ENCODE results near the gene ZNF155. TPM values are rescaled to one million over a fixed set of nuclear protein-coding genes. Genes with fewer than 3 reads are reported as not detected.

The ZNF155 gene
- total RNA-seq, 1 donor from 2014 or later, result 10.3 TPM

GRCh38 chr19:44007473-44007872 is 23.5 kb downstream of the ZNF155 start:
- H3K27me3 Mint-ChIP-seq, result no peaks in the 10 kb centered on the region
- H3K4me1 Mint-ChIP-seq (ENCODE audit: unreplicated experiment), result peaks cover 10% of the 10 kb centered on the region
- TF ChIP-seq CTCF (conservative IDR thresholded peaks at IDR 0.05), result no peak
- no peak overlapping the region for H3K27ac Mint-ChIP-seq
- no peak overlapping the region for H3K4me3 Mint-ChIP-seq
- no peak for DNase-seq (ENCODE audit: extremely low spot score, unreplicated experiment)
- H3K9me3 Mint-ChIP-seq, result peaks cover 21% of the 10 kb centered on the region
- peaks cover 62% of the 10 kb centered on the region for H3K36me3 Mint-ChIP-seq

DNA sequence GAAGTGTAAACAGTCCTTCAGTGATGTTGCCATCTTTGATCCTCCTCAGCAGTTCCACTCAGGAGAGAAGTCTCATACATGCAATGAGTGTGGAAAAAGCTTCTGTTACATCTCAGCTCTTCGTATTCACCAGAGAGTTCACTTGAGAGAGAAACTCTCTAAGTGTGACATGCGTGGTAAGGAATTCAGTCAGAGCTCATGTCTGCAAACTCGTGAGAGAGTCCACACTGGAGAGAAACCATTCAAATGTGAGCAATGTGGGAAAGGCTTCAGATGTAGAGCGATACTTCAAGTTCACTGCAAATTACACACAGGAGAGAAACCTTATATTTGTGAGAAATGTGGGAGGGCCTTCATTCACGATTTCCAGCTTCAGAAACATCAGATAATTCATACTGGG is 26.5 kb downstream of the ZNF155 start:
- Mint-ChIP-seq H3K36me3 (peaks cover 67% of the 10 kb centered on the region), H3K9me3 (peaks cover 31% of the 10 kb centered on the region), H3K27ac (no peak overlapping the region), H3K27me3 (no peaks in the 10 kb centered on the region), H3K4me3 (no peak overlapping the region), H3K4me1 (ENCODE audit: unreplicated experiment) (no peaks in the 10 kb centered on the region)
- TF ChIP-seq CTCF (conservative IDR thresholded peaks at IDR 0.05), result no peak
- no peak for DNase-seq (ENCODE audit: extremely low spot score, unreplicated experiment)

GRCh38 chr19:44019498-44019897 is 35.5 kb downstream of the ZNF155 start:
- no peak overlapping the region for H3K27ac Mint-ChIP-seq
- no peak for TF ChIP-seq CTCF (conservative IDR thresholded peaks at IDR 0.05)
- peaks cover 6% of the 10 kb centered on the region for H3K9me3 Mint-ChIP-seq
- H3K27me3 Mint-ChIP-seq, result peaks cover 17% of the 10 kb centered on the region
- DNase-seq (ENCODE audit: extremely low spot score, unreplicated experiment), result no peak
- H3K4me1 Mint-ChIP-seq (ENCODE audit: unreplicated experiment), result peaks cover under 1% of the 10 kb centered on the region
- no peak overlapping the region for H3K4me3 Mint-ChIP-seq
- H3K36me3 Mint-ChIP-seq, result peaks cover under 1% of the 10 kb centered on the region

DNA sequence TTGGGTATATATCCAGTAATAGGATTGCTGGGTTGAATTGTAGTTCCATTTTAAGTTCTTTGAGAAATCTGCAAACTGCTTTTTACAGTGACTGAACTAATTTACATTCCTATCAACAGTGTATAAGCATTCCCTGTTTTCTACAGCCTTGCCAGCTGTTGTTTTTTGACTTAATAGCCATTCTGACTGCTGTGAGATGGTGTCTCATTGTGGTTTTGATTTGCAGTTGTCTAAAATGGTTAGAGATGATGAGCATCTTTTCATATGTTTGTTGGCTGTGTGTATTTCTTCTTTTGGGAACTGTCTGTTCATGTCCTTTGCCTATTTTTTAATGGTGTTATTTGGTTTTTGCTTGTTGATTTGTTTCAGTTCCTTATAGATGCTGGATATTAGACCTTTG is 37.2 kb downstream of the ZNF155 start:
- peaks cover 12% of the 10 kb centered on the region for H3K9me3 Mint-ChIP-seq

DNA sequence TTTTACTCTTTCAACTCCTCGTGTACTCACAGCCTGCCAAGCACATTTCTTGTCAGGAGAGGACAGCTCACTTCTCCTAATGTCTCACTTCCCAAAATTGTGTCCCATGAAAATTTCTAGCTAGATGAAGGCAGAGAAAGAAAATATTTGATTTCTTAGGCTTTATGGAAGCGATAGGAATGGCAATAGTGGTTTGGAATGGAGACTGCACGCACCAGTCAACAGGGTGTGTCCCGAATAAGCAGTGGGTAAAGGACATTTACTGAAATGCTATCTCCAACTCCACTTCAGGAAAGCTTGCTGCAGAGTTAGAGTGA is 40.9 kb downstream of the ZNF155 start:
- DNase-seq (ENCODE audit: extremely low spot score, unreplicated experiment), result no peak
- H3K36me3 Mint-ChIP-seq, result peaks cover 42% of the 10 kb centered on the region
- H3K4me3 Mint-ChIP-seq, result peak overlapping the region; percentile 98
- H3K27me3 Mint-ChIP-seq, result peaks cover 13% of the 10 kb centered on the region
- H3K9me3 Mint-ChIP-seq, result peaks cover 19% of the 10 kb centered on the region
- TF ChIP-seq CTCF (conservative IDR thresholded peaks at IDR 0.05), result no peak
- peaks cover 14% of the 10 kb centered on the region for H3K4me1 Mint-ChIP-seq (ENCODE audit: unreplicated experiment)
- H3K27ac Mint-ChIP-seq, result peak overlapping the region; percentile 91

More for the DNA sequence above, 37.2 kb downstream of the ZNF155 start:
- no peak for TF ChIP-seq CTCF (conservative IDR thresholded peaks at IDR 0.05)
- Mint-ChIP-seq H3K27ac (no peak overlapping the region), H3K4me1 (ENCODE audit: unreplicated experiment) (peaks cover 14% of the 10 kb centered on the region), H3K4me3 (no peak overlapping the region), H3K36me3 (peaks cover 13% of the 10 kb centered on the region), H3K27me3 (peaks cover 17% of the 10 kb centered on the region)
- DNase-seq (ENCODE audit: extremely low spot score, unreplicated experiment), result no peak
